GM12878 (cell line): ENCODE results near the gene C1orf210. TPM values are rescaled to one million over a fixed set of nuclear protein-coding genes. Genes with fewer than 3 reads are reported as not detected.

Source experiments
- HDGF ChIP-seq: fragments of 450-650 bp; IDR thresholded peaks from 2 replicates; pipeline ENCODE4 v1.6.1; 2016; ENCODE audit warnings: antibody characterized with exemption
- IKZF1 ChIP-seq: fragments of 450-650 bp; conservative IDR thresholded peaks from 2 replicates; pipeline ENCODE4 v1.6.1; 2017; ENCODE audit warnings: antibody characterized with exemption, mild to moderate bottlenecking
- IKZF2 ChIP-seq, 2 experiments: fragments of 450-650 bp; IDR thresholded peaks; 2 replicates each; pipeline ENCODE4 v1.6.1; 2017; ENCODE audit warnings: mild to moderate bottlenecking in 2 of 2, moderate library complexity in 2 of 2
- MEF2A ChIP-seq: IDR thresholded peaks from 2 replicates; pipeline ENCODE4 v1.6.1; 2011; ENCODE audit warnings: low read depth, mild to moderate bottlenecking, low read length, moderate library complexity; ENCODE audit not compliant: insufficient read depth
- MTA2 ChIP-seq: fragments of 450-650 bp; IDR thresholded peaks from 2 replicates; pipeline ENCODE4 v1.6.1; 2016; ENCODE audit warnings: low read depth, mild to moderate bottlenecking, moderate library complexity
- NBN ChIP-seq: fragments of 450-650 bp; IDR thresholded peaks from 2 replicates; pipeline ENCODE4 v1.6.1; 2016
- RB1 ChIP-seq: fragments of 450-650 bp; formaldehyde crosslinking; IDR thresholded peaks from 2 replicates; pipeline ENCODE4 v1.6.1; 2017; ENCODE audit warnings: mild to moderate bottlenecking, borderline replicate concordance
- YY1 ChIP-seq: IDR thresholded peaks from 2 replicates; pipeline ENCODE4 v1.6.1; 2011; ENCODE audit warnings: low read depth, mild to moderate bottlenecking, low read length
- ZNF24 ChIP-seq: fragments of 450-650 bp; IDR thresholded peaks from 2 replicates; pipeline ENCODE4 v1.6.1; 2017; ENCODE audit warnings: antibody characterized with exemption, mild to moderate bottlenecking
- polyA plus RNA-seq, 11 experiments: library from polyadenylated mRNA; depleted of rRNA in 4 of 11; unstranded in 6 of 11; stranded (reverse) in 5 of 11; fragments of >200 nt; fragmentation: Nextera tagmentation in 4 of 11; fragmentation: Illumina TruSeq in 1 of 11; extraction: Ambion mirVana in 4 of 11; extraction: Trizol in 1 of 11; gene quantifications; 1 replicate in 1 of 11; 2 replicates in 10 of 11; pipeline versions ENCODE4 v1.2.1 to v1.2.3, GENCODE V29; 2011 to 2016; ENCODE audit warnings: inconsistent platforms in 2 of 11, missing spikeins in 2 of 11, low read depth in 1 of 11
- total RNA-seq, 4 experiments: library from RNA; depleted of rRNA in 3 of 4; stranded (reverse); fragments of >200 nt in 3 of 4; fragmentation: Illumina TruSeq in 1 of 4; extraction: Trizol in 1 of 4; gene quantifications; 2 replicates each; pipeline versions ENCODE4 v1.2.1 to v1.2.3, GENCODE V29; 2013 to 2021
- TF ChIP-seq, protein P1 (sequence below): fragments of 450-650 bp; IDR thresholded peaks from 2 replicates; pipeline ENCODE4 v1.6.1; 2016; ENCODE audit warnings: mild to moderate bottlenecking
- TF ChIP-seq, protein P2 (sequence below): fragments of 450-650 bp; formaldehyde crosslinking; IDR thresholded peaks from 2 replicates; pipeline ENCODE4 v1.5.0; 2022; ENCODE audit warnings: mild to moderate bottlenecking, missing genetic modification characterization
- TF ChIP-seq, protein P3 (sequence below): fragments of 450-650 bp; IDR thresholded peaks from 2 replicates; pipeline ENCODE4 v1.6.1; 2017; ENCODE audit warnings: low read depth, mild to moderate bottlenecking, moderate library complexity

The C1orf210 gene
- total and polyA plus RNA-seq, 10 of the 15 experiments (the other 5 are each of a cell fraction or from before 2014, with no cell fraction given), result 0.07 TPM; not detected in 9

DNA sequence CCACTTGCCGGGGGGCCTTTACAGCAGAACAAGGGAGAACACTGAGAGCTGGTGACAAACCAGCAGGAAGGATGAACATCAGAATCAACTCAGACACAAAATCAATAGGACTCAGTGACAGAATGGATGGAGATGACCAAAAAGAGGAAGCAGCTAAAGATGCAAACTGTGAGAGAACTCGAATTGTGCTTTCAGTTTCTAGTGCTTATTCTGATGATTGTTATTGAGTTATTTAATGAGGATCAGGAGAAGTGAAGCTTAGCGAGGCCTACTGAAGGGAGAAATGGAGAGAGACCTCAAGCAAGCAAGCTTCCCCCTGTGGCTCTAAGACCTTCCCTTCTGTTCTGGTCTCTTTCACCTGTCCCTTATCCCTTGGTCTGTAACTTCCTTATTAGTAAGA, 45.9 kb downstream of the C1orf210 start (continued):
- TF ChIP-seq IKZF2 (IDR thresholded peaks at IDR 0.05) (peak; percentile 65 to 72; a peak in 2 of 4 replicates), IKZF1 (peak; percentile 60), HDGF (peak; percentile 58; the same call in 1 of the 2 replicates), MTA2 (peak; percentile 91), MEF2A (0 out of 2 replicates have a peak, but pooled peaks have one; percentile 4), ZNF24 (0 out of 2 replicates have a peak, but pooled peaks have one; percentile 7), NBN (peak; percentile 57; the same call in 1 of the 2 replicates), RB1 (no peak), YY1 (no peak)
- TF ChIP-seq, protein P1, sequence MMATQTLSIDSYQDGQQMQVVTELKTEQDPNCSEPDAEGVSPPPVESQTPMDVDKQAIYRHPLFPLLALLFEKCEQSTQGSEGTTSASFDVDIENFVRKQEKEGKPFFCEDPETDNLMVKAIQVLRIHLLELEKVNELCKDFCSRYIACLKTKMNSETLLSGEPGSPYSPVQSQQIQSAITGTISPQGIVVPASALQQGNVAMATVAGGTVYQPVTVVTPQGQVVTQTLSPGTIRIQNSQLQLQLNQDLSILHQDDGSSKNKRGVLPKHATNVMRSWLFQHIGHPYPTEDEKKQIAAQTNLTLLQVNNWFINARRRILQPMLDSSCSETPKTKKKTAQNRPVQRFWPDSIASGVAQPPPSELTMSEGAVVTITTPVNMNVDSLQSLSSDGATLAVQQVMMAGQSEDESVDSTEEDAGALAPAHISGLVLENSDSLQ, result peak; percentile 49; the same call in 1 of the 2 replicates
- TF ChIP-seq, protein P2, sequence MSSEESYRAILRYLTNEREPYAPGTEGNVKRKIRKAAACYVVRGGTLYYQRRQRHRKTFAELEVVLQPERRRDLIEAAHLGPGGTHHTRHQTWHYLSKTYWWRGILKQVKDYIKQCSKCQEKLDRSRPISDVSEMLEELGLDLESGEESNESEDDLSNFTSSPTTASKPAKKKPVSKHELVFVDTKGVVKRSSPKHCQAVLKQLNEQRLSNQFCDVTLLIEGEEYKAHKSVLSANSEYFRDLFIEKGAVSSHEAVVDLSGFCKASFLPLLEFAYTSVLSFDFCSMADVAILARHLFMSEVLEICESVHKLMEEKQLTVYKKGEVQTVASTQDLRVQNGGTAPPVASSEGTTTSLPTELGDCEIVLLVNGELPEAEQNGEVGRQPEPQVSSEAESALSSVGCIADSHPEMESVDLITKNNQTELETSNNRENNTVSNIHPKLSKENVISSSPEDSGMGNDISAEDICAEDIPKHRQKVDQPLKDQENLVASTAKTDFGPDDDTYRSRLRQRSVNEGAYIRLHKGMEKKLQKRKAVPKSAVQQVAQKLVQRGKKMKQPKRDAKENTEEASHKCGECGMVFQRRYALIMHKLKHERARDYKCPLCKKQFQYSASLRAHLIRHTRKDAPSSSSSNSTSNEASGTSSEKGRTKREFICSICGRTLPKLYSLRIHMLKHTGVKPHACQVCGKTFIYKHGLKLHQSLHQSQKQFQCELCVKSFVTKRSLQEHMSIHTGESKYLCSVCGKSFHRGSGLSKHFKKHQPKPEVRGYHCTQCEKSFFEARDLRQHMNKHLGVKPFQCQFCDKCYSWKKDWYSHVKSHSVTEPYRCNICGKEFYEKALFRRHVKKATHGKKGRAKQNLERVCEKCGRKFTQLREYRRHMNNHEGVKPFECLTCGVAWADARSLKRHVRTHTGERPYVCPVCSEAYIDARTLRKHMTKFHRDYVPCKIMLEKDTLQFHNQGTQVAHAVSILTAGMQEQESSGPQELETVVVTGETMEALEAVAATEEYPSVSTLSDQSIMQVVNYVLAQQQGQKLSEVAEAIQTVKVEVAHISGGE (CRISPR knock-in tag), result no peak
- TF ChIP-seq, protein P3, sequence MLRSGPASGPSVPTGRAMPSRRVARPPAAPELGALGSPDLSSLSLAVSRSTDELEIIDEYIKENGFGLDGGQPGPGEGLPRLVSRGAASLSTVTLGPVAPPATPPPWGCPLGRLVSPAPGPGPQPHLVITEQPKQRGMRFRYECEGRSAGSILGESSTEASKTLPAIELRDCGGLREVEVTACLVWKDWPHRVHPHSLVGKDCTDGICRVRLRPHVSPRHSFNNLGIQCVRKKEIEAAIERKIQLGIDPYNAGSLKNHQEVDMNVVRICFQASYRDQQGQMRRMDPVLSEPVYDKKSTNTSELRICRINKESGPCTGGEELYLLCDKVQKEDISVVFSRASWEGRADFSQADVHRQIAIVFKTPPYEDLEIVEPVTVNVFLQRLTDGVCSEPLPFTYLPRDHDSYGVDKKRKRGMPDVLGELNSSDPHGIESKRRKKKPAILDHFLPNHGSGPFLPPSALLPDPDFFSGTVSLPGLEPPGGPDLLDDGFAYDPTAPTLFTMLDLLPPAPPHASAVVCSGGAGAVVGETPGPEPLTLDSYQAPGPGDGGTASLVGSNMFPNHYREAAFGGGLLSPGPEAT, result peak; percentile 59; the same call in 1 of the 2 replicates
